IPS-18c (cell line): ENCODE data around the gene SETD3.

Experiments
- H3K4me3 ChIP-seq: 2 replicates; pipeline ENCODE4 v1.7.0; 2013; ENCODE audit warnings: low read depth, mild to moderate bottlenecking, low read length, moderate library complexity; ENCODE audit not compliant: insufficient read depth
- H3K9me3 ChIP-seq: one replicate; pipeline ENCODE4 v1.6.1; 2013; ENCODE audit warnings: mild to moderate bottlenecking, low read length, moderate library complexity; ENCODE audit not compliant: control insufficient read depth, insufficient read depth

The SETD3 gene

GRCh38 chr14:99518441-99519346 lies 38.0 kb upstream of the SETD3 start:
- no peaks in the 10 kb centered on the region for H3K9me3 ChIP-seq
- no peak overlapping the region for H3K4me3 ChIP-seq

GRCh38 chr14:99517643-99518381 lies 37.2 kb upstream of the SETD3 start:
- Histone ChIP-seq H3K9me3 (no peaks in the 10 kb centered on the region), H3K4me3 (no peak overlapping the region)

- Histone ChIP-seq H3K4me3 (no peak overlapping the region), H3K9me3 (no peaks in the 10 kb centered on the region)
Measured at GRCh38 chr14:99516871-99517642, 36.4 kb upstream of the SETD3 start.

- Histone ChIP-seq H3K9me3 (no peaks in the 10 kb centered on the region), H3K4me3 (no peak overlapping the region)
Measured at GRCh38 chr14:99516156-99516870, 35.7 kb upstream of the SETD3 start.

GRCh38 chr14:99515301-99516155 lies 34.9 kb upstream of the SETD3 start:
- Histone ChIP-seq H3K9me3 (no peaks in the 10 kb centered on the region), H3K4me3 (no peak overlapping the region)

- Histone ChIP-seq H3K9me3 (no peaks in the 10 kb centered on the region), H3K4me3 (no peak overlapping the region)
Measured at GRCh38 chr14:99514552-99515300, 34.1 kb upstream of the SETD3 start.

- H3K9me3 ChIP-seq = no peaks in the 10 kb centered on the region
Measured at GRCh38 chr14:99513946-99514551, 33.4 kb upstream of the SETD3 start.

GRCh38 chr14:99513183-99513694 lies 32.6 kb upstream of the SETD3 start:
- Histone ChIP-seq H3K4me3 (no peak overlapping the region), H3K9me3 (no peaks in the 10 kb centered on the region)

More at GRCh38 chr14:99513946-99514551, 33.4 kb upstream of the SETD3 start:
- no peak overlapping the region for H3K4me3 ChIP-seq

- no peaks in the 10 kb centered on the region for H3K9me3 ChIP-seq
Measured at GRCh38 chr14:99512571-99513182, 32.0 kb upstream of the SETD3 start.

GRCh38 chr14:99512110-99512449 lies 31.4 kb upstream of the SETD3 start:
- Histone ChIP-seq H3K9me3 (no peaks in the 10 kb centered on the region), H3K4me3 (no peak overlapping the region)

More at GRCh38 chr14:99512571-99513182, 32.0 kb upstream of the SETD3 start:
- no peak overlapping the region for H3K4me3 ChIP-seq

- Histone ChIP-seq H3K4me3 (no peak overlapping the region), H3K9me3 (no peaks in the 10 kb centered on the region)
Measured at GRCh38 chr14:99511421-99512109, 30.9 kb upstream of the SETD3 start.

- Histone ChIP-seq H3K4me3 (no peak overlapping the region), H3K9me3 (no peaks in the 10 kb centered on the region)
Measured at GRCh38 chr14:99510556-99511139, 30.0 kb upstream of the SETD3 start.

GRCh38 chr14:99509871-99510555 lies 29.4 kb upstream of the SETD3 start:
- Histone ChIP-seq H3K4me3 (no peak overlapping the region), H3K9me3 (no peaks in the 10 kb centered on the region)
